GM19328 (cell line): ENCODE measurements around the gene TEX22.

Experiments
- ATAC-seq: cut with Tn5 transposase; IDR thresholded peaks from one replicate; pipeline ENCODE4 v1.9.1; 2021; ENCODE audit warnings: mild to moderate bottlenecking, moderate library complexity; ENCODE audit not compliant: unreplicated experiment

TEX22 gene

DNA sequence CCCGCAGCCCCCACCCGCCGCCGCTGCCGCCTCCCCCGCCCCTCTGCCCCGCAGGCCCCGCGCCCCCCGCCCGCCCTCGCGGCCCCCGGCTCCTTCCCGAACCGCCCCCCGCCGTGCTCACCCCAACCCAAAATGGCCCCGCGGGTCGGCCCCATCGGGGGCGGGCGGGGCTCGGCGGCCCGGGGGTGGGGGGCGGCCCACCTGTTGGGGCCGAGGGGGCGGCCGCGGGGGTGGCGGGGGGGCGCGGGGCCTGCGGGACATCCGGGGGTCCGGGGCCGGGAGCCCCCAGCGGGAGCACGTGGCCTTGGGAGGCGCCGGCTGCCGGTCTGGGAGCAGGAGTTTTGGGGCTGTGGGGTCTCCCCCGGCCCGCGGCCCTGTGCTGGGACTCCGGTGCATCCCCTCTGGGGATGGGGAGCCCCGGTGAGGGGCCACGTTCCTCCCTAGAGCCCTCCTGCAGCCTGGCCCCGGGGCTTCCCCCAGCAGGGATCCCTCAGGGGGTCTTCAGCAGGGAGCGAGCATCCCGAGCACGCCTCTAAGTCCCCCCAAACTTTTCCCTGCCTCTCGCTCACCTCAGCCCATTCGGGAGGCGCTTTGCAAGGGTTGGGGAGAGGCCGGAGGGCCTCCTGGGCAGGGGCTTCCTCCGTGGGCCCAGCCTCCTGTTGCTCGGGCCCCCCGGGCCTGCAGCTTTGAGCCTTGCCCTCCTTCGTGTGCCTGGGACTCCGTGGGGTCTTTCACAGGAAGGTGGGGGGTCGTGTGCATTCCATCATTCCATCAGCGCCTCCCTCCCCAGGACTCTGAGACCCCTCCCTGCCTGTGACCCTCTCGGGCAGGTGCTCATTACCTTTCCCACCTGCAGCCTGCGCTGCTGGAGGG, 22.0 kb downstream of the TEX22 start:
- no peak for ATAC-seq

DNA sequence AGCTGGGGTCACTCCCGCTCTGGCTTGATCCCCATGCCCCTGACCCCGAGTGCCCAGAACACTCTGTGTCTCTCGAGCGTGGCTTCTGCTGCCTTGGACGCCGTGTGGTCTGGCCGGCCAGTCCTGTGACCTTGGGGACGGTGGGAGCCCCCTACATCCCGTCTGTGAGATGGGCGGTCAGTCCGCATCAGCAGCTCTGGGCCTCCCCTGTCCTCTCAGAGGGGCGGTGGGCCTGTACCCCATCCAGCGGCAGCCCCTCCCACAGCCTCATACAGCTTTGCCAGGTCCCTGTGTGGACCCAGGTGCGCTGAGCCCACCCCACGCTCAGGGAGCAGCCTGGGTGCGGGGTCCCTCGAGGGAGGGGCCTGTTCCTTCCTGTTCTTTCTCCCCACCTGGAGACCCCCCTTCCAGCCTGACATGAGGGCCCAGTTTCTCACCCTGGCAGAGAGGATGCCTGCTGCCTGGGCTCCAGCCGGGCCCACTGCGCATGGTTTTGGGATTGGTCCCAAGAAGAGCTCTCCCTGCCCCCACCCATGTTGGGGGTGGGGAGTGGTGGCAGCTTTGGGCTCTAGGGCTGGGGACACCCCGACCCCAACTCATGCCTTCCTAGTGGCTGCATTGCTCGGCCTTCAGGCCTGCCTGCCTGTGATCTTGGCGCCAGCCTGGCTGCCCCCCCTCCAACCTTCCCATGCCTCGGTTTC, 22.8 kb downstream of the TEX22 start:
- ATAC-seq = no peak

DNA sequence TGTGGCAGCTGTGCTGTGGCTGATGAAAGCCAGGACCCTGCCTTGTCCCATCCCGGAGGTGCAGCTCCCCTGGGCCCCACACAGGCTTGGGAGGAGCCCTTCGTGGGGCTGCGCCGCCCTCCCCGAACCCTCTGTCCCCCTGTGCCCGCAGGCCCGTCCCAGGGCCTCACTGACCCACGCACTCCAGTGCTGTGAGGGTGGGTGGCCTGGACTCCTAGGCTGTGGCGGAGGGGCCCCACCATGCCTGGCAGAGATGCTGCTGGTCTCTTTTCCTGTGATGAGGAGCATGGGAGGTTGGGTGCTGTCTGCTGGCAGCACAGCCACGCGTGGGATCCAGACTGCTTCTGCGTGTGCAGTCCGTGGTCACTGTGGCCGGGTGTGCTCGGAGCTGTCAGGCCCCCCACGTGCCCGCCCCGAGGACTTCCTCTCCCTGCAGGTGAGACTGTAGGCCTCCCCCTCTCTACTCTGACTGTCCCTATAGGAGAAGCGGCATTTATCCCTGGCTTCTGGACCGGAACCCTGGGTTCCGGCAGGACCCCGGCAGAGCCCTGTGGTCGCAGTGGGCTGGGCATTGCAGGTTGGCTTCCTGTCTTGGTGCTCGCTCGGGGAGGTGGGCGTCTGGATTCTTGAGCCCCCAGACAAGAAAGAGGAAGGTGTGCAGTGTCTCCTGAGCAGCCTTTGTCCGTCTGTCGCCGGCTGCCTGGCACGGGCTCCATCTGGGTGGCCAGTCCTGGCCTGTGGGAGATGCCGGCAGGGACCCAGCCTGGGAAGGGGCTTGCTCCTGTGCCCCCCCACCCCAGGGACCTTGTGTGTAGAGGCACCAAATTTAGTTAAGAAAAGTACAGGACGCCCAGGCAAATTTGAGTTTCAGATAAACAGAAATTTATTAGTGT, 23.6 kb downstream of the TEX22 start:
- no peak for ATAC-seq

DNA sequence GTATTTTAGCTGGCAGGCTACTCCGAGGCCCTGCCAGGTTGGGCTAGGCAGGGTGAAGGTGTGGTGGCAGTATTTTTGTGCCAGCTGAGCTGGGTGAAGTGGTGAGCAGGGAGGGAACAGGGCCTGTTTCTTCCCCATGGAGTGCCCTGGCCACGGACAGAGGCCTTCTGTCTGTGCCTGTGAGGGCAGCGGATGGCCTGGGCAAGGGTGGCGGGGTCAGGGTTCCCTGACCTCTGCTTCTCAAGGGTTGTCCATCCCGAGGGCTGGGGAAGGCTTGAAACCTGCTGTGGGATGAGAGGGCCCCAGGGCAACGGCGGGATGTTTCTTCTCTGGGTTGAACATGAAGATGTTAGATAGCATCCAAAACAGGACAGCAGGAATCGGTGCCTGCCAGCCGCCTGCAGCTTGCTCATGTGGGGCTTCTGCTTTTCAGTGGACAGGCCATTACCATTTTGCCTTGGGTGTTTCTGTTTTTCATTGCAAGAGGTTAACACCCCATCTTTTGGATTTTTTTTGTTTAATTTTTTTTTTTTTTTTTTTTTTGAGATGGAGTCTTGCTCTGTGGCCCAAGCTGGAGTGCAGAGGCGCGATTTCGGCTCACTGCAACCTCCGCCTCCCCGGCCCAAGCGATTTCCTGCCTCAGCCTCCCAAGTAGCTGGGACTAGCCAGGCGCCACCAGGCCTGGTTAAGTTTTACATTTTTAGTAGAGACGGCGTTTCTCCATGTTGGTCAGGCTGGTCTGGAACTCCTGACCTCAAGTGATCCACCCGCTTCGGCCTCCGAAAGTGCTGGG, 24.6 kb downstream of the TEX22 start:
- ATAC-seq = no peak

DNA sequence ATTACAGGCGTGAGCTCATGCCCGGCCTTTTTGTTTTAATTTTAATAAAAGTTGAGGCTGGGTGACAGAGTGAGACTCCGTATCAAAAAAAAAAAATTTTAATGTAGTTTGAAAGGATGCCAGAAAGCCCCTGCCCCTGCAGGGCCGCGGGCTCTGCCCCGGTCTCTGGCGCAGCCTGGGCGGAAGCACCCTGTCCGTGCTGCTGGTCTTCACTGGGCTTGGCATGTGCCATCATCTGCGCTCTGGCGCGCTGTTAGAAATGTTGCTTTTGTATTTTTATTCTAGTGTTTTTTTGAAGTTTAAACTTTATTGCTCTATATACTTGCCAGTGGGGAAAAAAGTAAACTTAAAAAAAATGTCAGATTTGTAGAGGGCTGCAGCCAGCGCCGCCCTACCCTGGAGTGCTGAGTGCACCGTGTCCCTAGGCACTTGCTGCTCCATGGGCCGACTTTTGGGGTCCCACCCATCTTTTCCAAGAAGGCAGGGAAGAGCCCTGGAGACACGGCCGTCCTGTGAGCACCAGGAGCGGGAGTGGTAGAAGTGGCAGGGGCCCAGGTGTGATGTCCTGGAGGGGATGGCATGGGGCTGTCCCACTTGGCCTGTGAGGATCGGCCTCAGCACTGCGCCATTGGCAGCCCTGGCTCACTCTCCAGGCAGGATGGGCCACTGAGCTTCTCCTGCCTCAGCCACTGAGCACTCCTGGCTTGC, 25.3 kb downstream of the TEX22 start:
- ATAC-seq = no peak

DNA sequence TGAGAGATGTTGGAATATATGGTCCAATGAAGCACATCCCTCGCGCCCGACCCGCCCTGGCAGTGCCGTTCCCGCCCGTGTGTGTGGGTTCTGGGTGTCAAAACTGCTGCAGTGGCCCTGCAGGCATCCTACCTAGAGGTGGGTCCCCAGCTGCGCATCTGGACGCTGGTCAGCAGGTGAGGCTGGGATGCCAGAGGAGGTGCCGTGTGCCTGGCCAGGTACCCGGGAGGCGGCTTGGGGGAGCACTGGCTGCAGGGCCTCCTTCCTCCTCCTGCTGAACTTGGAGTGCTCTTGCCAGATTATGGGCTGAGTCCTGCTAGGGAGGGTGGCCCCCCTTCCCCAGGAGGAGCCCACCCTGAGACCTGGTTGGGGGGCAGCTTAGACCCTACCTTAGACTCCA, 26.5 kb downstream of the TEX22 start:
- ATAC-seq = no peak

DNA sequence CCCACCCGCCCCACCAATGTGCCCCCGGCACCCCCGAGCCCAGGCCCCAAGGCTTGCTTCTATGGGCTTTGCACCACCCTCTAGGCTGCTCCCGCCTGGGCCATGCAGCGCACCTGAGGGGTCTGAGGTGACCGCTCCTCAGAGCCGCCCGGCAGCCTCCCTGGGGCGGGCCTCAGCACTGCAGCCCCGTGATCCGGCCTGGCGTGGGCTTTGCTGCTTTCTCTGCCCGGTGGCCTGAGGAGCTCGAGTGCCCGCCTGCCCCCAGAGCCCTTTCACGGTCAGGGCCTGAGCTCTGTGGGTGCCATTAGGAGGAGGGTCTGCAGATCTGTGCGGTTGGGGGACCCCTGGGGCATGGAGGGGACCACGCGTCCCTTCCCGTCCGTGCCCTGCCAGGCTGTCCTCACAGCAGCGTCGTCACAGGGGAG, 27.5 kb downstream of the TEX22 start:
- no peak for ATAC-seq

DNA sequence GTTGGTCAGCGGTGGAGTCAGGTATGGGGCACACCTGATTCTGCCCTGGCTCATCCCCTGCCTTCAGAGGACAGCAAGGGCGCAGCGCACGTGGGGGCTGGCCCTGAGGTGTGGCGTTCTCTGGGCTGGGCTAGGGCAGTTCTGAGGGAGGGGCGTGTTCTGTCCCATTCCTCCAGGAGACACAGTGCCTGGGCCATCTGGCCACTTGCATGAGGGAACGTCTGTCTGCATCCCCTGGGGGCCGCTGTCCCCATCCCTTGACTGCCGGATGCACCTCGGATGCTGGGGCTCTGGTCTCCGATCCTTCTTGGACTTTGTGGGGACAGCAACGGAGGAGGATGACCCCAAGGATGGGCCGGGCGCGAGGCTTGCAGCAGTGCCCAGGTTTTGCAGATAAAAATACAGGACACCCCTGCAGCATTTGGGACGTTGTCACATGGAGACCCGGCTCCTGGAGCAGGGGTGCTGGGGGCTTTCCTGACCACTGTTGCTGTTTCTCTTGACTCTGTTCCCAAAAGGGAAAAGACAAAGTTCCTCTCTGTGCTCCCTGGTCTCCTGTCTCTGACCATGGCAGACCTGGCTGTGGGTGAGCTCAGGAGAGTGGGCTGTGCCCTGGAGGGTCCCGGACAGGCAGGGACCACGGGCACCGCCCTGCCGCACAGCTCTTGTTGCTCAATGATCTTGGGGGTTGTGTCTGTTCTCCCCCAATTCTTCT, 28.2 kb downstream of the TEX22 start:
- ATAC-seq = no peak

DNA sequence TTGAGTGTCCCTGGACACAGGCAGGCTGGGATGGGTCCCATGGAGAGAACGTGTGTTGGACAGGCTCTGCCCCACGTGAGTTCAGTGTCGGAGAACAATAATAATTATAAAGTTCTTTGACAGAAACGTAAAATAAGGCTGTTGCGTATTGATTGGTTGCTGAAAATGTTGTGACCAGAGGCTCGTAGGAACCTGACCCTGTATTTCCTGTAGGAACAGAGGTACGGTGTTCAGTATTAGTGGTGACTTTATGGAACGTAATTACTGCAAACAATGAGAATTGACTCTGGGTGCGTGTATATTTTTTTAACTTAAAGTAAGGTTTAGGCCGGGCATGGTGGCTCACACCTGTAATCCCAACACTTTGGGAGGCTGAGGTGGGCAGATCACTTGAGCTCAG, 29.1 kb downstream of the TEX22 start:
- ATAC-seq = no peak

DNA sequence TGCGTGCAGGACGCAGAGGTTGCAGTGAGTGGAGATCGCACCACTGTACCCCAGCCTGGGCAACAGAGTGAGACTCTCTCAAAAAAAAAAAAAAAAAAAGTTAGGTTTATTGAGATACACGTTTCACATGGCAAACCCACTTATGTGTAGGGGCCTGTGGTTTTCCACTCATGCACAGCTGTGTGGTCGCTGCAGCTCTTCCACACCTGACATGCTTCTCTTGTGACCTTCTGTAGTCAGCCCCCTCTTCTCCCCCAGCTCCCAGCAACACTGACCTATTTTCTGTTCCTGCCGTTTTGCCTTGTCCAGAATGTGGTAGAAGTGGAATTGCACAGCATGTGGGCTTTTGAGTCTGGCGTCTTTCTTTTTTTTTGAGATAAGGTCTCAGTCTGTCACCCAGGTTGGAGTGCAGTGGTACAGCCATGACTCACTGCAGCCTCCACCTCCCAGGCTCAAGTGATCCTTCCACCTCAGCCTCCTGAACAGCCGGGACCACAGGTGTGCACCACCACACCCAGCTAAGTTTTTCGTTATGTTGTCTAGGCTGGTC, 29.7 kb downstream of the TEX22 start:
- ATAC-seq = no peak

DNA sequence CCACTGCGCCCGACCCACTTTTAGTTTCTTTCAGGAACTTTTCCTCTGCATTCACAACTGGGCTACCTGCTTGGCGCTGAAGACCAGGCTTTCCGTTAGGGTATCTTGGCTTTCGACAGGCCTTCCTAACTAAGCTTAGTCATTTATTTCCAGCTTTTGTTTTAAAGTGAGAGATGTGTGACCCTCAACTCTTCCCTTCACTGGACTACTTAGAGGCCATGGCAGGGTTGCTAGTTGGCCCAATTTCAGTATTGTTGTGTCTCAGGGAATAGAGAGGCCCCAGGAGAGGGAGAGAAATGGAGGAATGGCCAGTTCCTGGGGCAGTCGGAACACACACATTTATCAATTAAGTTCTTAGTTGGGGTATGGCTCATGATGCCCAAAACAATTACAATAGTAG, 31.7 kb downstream of the TEX22 start:
- ATAC-seq = no peak

DNA sequence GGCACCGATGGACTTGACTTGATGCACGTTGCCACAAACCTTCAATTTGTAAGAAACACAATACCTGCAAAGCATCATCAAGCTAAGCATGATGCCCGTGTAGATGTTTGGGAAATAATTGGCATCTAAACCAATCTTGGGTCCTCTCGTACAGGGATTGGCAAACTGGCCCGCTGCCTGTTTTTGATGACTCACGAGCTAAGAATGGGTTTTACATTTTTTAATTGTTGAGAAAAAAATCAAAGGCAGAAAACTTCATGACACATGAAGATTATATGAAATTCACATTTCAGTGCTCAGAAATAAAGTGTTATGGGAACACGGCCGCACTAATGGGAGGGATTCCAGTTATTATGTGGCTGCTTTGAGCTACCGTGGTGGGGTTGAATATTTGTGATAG, 32.2 kb downstream of the TEX22 start:
- no peak for ATAC-seq

DNA sequence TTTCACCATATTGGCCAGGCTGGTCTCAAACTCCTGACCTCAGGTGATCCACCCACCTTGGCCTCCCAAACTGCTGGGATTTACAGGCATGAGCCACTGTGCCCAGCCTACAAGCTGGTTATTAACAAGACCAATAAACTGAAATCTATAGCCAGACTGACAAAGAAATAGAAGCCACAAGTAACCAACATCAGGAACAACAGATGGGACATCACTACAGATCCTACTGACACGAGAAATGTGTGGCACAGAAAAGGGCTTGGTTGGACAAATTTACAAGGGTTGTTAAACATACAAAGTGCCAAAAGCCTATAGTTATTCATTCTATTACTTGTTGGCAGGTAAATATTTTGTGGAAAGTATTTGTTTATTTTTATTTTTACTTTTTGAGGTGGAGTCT, 32.9 kb downstream of the TEX22 start:
- no peak for ATAC-seq

DNA sequence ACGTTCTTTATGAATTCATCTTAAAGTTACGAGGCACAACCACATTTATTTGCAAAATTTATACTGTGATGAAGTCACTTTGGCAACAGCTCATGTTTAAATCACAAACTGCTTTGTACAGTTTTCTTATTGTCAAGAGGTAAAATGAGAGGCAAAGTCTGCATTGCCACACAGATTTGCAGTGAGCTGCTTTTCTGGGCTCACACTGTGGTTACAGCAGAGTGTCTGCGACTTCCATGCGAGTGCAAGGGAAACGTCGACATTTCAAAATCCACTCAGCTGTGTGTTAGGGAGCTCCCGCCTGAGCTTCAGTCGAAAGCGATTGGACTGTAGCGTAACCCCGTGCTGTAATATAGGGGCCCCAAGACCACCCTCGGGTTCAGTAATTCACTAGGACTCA, 34.3 kb downstream of the TEX22 start:
- ATAC-seq = no peak

DNA sequence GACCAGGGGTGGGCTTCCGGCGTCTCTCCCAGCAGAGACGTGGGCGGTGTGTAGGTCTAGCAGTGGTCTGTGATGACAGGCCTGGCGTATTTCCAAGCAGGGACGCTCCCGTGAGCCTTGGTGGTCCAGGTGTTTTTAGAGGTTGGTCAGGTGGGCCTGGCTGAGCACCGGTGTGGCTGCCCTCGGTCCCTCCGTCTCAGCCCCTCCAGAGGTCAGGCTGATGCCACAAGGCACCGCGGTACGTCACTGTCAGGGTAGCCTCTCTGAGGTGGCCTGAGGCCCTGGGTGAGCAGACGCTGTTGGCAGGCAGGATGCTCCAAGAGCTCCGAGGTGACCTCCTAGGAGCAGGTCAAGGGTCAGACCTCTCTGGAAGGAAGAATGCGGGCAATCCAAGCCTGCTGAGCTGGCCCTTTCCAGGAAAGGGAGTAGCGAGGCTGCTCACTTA, 34.8 kb downstream of the TEX22 start:
- no peak for ATAC-seq

DNA sequence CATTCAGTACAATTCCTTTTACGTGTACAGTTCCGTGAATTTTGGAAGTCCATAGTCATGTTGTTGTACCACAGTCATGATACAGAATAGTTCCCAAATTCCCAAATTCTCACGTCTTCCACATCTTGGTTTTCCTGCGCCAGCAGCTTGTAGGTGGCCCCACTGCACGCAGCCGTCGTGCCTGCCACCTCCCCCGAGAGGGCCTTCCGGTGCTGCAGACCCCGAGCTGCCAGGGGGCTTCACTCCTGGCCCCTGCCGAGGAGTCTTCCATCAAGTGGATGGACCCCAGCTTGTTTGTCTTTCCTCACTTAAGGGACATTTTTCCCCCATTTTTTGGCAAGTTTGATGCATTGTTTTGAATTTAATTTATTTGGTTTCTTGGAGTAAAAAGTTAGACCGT, 38.1 kb downstream of the TEX22 start:
- no peak for ATAC-seq

DNA sequence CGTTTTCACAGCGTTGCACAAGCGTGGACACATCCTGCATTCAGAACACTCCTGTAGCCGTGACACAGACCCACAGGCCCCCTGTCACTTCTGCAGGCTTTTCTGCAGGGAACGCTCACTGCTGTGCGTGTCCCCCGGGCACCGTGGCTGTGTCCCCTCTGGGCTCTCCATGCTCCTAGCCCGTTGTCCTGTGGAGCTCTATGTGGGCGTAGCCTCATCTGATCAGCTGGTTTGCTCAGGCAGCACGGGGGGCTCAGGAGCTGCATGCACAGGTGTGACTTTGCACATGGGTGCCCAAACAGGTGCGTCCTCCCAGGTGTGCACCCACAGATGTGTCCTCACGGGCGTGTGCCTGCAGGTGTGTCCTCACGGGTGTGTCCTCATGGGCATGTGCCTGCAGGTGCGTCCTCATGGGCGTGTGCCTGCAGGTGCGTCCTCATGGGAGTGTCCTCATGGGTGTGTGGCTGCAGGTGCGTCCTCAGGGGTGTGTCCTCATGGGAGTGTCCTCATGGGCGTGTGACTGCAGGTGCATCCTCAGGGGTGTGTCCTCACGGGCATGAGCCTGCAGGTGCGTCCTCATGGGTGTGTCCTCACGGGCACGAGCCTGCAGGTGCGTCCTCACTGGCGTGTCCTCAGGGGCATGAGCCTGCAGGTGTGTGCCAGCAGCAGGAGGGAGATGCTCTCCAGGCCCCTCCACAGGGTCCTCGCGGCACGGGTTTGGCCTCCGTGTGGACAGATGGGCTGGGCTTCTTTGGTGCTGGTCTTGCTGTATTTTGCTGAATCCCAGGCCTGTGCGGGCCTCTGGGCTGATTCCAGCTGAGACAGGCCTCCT, 38.8 kb downstream of the TEX22 start:
- no peak for ATAC-seq
